Measurements from ENCODE around the gene PRKCZ.
A peak's percentile ranks its signal among the peaks of the same experiment; 100 is the strongest.
"Not testable (repeated sequence)": the region's sequence is repeated elsewhere in the genome, so short reads cannot be mapped to it uniquely, and the experiment has no call there.

PRKCZ gene

DNA sequence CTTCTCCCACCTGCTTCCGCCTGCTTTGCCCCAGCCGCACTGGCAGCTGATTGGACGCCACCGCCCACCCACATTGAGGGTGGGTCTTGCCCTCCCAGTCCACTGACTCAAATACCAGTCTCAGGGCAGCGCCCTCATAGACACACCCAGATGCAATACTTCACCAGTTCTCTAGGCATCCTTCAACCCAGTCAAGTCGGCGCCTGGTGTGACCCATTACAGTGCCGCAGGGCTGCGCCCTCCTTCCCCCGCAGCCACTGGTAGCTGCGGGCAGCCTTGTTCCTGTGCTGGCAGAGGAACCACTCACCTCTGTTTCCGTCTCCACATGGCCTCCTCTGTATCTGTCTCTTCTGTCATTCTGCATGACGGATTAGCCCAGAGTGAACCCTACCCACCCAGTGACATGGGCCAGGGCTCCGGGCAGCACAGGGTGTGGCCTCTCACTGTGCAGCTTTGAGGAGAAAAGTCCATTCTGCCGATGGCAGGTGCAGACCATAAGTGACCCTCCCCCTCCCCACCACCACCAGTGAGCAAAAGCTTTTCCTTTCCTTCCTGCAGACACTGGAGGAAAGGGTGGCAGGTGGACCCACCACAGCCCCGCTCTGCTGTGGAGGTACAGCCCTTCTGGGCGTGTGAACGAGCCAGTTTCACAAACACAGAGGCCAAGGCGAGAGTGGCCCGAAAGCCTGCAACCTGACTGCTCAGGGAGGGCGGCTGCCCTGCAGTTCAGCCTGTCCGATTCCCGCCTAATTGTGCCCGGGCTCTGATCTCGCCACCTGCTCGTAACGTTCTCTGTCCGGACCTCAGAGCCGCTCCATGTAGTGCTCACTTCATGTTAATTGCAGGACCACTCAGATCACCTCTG lies 87.3 kb downstream of the PRKCZ start:
- DNase-seq = no peak

DNA sequence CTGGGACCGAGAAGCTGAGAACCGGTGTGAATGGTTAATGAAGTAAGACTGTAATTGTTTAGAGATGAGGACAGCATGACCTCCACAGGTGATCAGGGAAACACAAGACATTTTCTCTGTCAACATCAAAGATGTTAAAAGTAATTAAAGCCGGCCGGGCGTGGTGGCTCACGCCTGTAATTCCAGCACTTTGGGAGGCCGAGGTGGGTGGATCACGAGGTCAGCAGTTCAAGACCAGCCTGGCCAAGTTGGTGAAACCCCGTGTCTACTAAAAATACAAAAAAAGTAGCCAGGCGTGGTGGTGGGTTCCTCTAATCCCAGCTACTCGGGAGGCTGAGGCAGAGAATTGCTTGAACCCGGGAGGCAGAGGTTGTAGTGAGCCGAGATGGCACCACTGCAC lies 88.9 kb downstream of the PRKCZ start:
- DNase-seq = not testable (repeated sequence)

DNA sequence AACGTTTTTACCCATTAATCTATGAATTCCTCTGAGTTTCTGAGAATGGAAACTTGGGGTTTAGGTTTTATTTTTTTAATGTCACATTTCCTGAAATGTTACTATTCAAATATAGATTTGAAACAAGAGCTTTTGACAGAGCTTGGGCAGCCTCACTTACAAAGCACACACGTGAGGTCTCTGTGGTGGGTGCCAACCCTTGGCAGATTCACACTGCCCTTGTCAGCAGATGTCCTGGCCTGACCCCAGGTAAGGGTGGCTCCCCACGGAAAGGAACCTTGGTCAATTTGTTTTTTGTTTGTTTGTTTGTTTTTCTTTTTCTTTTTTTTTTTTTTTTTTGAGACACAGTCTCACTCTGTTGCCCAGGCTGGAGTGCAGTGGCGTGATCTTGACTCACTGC lies 90.8 kb downstream of the PRKCZ start:
- DNase-seq = no peak

DNA sequence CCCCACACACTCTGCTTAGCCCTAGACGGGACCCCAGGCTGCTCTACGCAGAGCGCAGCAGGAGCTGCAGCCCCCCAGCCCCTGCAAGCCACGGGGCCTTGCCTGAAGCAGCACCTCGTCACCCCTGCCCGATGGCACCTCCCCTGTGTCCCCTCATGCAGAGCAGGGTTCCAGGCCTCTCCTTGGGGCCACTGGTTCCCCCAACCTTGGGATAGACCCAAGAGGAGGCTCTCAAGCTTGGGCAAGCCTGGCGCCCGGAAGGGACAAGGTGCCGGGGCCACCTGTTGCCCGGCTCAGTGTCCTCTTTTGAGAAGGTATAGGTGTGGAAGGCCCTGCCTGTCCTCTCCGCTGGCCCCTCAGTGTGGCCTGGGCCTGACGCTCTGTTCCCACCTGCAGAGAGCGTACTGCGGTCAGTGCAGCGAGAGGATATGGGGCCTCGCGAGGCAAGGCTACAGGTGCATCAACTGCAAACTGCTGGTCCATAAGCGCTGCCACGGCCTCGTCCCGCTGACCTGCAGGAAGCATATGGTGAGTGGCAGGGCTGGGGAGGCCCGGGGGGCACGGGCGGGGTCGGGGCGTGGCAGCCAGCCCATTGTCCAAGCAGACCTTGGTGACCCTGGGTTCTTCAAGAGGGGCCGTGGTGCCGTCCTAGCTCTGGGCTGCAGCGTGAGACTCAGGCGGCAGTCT lies 93.7 kb downstream of the PRKCZ start:
- no peak for DNase-seq

GRCh38 chr1:2144501-2145090 lies 94.4 kb downstream of the PRKCZ start:
- DNase-seq = no peak

GRCh38 chr1:2145946-2146835 lies 96.0 kb downstream of the PRKCZ start:
- DNase-seq = no peak

DNA sequence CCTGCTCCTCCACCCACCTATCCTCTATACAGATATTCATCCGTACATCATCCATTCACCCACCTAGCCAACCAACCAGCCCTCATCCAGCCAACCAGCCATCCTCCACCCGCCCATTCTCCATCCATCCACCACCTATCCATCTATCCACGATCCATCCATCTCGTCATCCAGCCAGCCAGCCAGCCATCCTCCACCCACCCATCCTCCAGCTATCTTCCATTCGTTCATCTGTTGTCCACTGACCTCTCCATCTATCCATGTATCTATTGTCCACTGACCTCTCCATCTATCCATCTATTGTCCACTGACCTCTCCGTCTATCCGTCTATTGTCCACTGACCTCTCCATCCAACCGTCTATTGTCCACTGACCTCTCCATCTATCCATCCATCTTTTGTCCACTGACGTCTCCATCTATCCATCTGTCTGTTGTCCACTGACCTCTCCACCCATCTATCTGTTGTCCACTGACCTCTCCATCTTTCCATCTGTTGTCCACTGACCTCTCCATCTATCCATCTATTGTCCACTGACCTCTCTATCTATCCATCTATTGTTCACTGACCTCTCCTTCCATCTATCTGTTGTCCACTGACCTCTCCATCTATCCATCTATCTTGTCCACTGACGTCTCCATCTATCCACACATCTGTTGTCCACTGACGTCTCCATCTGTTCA lies 96.8 kb downstream of the PRKCZ start:
- no peak for DNase-seq

DNA sequence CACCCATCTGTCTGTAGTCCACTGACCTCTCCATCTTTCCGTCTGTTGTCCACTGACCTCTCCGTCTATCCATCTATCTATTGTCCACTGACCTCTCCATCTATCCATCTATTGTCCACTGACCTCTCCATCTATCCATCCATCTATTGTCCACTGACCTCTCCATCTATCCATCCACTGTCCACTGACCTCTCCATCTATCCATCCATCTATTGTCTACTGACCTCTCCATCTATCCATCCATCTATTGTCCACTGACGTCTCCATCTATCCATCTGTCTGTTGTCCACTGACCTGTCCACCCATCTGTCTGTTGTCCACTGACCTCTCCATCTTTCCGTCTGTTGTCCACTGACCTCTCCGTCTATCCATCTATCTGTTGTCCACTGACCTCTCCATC lies 97.7 kb downstream of the PRKCZ start:
- DNase-seq = not testable (repeated sequence)

GRCh38 chr1:2148691-2149090 lies 98.5 kb downstream of the PRKCZ start:
- DNase-seq = peak; percentile 79 to 80

DNA sequence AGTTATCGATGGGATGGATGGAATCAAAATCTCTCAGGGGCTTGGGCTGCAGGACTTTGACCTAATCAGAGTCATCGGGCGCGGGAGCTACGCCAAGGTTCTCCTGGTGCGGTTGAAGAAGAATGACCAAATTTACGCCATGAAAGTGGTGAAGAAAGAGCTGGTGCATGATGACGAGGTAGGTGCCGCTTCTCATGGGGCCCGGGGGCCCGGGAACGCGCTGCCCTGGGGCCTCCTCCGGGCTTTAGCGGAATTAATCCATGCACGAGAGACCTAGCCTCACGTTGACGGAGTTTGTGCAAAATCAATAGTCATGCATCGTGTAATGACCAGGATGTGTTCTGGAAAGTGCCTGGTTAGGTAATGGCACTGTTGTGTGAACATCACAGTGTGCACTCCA lies 100.6 kb downstream of the PRKCZ start:
- peak in 1 of 2 donors; percentile 22 for DNase-seq

DNA sequence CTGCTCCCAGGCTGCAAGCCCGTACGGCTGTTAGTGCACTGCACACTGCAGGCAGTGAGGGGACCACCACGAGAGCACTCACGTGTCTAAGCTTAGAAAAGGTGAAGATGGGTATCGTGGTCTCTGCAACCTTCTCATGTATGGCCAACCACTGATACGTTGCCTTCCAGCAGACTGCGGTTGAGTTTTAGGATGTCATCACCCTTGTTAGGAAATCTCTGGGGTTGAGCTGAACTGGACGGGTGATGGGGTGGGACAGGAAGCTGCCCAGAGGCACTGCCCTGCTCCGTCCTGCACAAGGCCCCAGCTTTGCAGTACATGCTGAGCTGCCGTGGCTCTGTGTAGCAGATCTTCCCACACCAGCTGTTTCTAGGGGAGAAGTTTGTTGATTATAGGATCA lies 101.0 kb downstream of the PRKCZ start:
- DNase-seq = peak in 1 of 2 donors; percentile 70

DNA sequence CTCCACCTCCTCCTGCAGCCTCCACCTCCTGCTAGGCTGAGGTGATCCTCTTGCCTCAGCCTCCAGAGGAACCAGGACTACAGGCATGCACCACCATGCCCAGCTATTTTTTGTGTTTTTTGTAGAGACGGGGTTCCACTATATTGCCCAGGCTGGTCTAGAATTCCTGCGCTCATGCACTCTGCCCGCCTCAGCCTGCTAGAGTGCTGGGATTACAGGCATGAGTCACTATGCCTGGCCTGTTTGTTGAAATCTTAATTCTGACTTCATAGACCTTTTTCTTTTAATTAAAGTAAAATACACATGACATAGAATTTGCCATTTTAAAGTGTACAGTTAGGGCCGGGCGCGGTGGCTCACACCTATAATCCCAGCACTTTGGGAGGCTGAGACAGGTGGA lies 101.7 kb downstream of the PRKCZ start:
- no peak for DNase-seq

DNA sequence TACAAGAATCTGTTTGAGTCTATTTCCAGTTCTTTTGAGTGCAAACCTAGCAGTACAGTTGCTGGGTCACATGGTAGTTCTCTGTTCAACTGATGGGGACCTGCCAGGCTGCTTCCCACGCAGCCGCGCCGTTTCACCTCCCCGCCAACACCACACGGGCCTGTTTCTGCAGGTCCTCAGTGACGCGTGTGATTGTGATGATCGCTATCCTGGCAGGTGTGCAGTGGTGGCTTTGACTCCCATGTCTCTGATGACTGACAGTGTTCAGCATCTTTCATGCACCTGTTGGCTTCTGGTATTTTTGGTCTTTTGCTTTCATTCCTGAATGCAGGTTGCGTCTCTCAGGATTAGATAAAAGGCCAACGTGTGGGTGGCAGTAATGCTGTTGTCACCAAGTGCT lies 102.7 kb downstream of the PRKCZ start:
- no peak for DNase-seq

GRCh38 chr1:2154022-2154421 lies 103.8 kb downstream of the PRKCZ start:
- no peak for DNase-seq

DNA sequence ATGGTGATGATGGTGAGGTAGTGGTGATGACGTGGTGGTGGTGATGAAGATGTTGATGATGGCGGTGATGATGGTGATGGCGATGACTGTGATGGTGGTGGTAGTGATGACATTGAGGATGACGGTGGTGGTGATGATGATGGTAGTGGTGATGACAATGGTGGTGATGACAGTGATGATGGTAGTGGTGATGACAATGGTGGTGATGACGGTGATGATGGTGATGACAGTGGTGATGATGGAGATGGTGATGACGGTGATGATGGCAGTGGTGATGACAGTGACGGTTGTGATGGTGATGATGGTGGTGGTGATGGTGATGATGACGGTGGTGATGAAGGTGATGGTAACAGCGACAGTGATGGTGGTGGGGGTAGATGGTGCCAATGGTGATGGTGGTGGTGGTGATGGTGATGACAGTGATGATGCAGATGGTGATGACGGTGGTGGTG lies 105.0 kb downstream of the PRKCZ start:
- no peak for DNase-seq

DNA sequence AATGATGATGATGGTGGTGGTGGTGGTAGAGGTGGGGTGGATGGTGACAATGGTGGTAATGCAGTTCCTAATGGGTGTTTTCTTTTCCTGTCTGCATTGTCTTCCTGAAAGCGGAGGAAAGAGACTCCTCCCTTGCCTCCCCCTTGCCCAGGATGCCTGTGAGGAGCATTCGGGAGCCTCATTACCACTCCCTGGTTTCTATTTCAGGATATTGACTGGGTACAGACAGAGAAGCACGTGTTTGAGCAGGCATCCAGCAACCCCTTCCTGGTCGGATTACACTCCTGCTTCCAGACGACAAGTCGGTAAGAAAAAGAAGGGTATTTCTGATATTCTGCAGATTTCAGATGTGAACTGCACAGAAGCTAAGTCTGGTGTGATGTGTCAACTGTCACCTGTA lies 105.6 kb downstream of the PRKCZ start:
- DNase-seq = no peak

DNA sequence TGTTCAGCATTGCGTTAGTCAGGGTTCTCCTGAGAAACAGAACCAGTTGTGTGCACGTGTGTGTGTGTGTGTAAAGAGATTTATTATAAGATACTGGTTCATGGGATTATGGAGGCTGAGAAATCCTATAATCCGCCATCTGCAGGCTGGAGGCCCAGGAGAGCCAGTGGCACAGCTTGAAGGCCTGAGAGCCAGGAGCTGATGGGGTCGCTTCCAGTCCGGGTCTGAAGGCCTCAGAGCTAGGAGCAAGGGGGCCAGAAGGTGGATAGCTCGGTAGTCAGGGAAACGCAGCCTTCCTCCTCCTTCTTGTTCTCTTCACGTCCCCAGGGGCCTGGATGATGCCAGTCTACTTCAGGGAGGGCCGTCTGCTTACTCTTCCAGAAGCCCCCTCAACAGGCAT lies 106.7 kb downstream of the PRKCZ start:
- DNase-seq = no peak

- DNase-seq = no peak
These were observed 107.6 kb downstream of the PRKCZ start for GRCh38 chr1:2157856-2158255.

DNA sequence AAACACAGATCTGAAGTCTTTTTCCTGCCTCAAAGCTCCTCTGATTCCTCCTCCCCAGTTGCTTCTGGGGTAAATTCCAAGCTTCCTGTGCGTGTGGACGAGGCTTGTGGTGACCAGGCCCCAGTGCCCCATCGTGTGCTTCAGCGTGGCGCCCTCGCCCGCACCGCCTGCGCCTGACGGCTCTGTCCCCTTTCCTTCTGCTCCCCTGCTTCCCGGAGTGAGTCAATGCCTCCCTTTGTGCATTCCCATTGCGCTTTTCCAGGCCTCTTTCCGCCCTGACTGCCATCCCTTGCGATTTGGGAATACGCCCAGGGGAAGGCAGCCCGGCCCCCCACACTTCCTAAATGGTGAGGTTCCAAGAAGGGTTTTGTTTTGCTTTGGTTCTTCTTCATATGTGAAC lies 108.1 kb downstream of the PRKCZ start:
- DNase-seq = no peak

- DNase-seq = no peak
These were observed 108.9 kb downstream of the PRKCZ start for GRCh38 chr1:2159124-2159523.

DNA sequence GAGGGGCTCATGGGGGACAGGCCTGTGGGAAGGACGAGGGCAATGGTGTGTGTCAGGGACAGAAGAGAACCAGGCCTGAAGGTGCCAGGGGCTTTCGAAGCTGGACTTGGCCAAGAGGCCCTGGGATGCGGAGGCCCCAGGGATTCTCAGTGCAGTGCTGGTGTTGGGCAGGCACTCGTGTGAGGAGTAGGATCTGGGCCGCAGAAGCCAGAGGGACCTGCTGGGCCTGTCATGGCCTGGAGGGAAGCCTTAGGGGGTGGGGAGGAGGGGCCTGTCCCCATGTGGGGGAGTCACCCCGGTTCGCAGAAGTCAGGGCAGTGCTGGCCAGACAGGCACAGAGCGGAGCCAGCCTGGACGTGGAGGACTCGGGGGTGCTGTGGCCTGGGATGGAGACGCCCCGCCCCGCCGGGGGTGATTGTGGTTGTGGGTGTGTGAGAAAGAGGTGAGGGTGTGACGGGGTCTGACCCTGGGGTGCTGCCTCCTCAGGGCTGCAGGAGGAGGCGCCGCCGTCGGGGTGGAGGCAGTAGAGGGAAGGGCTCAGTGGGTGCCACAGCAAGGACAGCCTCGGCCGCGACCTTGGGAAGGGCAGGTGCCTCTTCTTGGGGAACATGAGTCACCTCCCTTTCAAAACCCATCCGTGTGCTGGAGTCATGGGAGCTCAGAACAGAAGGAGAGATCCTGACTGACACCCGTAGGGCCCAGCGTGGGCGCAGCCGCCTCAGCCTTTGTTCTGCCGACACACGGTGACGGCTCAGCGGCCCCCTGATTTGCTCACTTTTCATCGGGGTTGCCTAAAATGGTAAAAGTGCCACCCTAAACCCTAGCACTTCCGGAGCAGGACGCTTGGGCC lies 110.5 kb downstream of the PRKCZ start:
- no peak for DNase-seq
